ENCODE measurements around the gene SLC48A1.
A peak's percentile ranks its signal among the peaks of the same experiment; 100 is the strongest.

The SLC48A1 gene

GRCh38 chr12:47820631-47821345 is 47.8 kb downstream of the SLC48A1 start:
- in situ Hi-C loops (cut with HindIII; ENCODE audit: low sequenced_read_pairs) = no loop called here
- peak overlapping the region; percentile 64 for H3K4me3 ChIP-seq (ENCODE audit: low read depth, low read length)
- DNase-seq (ENCODE audit: low read depth) = peak; percentile 90
- TF ChIP-seq CTCF (IDR thresholded peaks at IDR 0.05; ENCODE audit: low read depth, low read length, missing control alignments) = no peak

GRCh38 chr12:47821346-47821706 is 48.3 kb downstream of the SLC48A1 start:
- TF ChIP-seq CTCF (IDR thresholded peaks at IDR 0.05; ENCODE audit: low read depth, low read length, missing control alignments) = no peak
- no peak overlapping the region for H3K4me3 ChIP-seq (ENCODE audit: low read depth, low read length)
- no peak for DNase-seq (ENCODE audit: low read depth)
- in situ Hi-C loops (cut with HindIII; ENCODE audit: low sequenced_read_pairs) = no loop called here

GRCh38 chr12:47822401-47822800 is 49.4 kb downstream of the SLC48A1 start:
- no peak for TF ChIP-seq CTCF (IDR thresholded peaks at IDR 0.05; ENCODE audit: low read depth, low read length, missing control alignments)
- H3K4me3 ChIP-seq (ENCODE audit: low read depth, low read length) = no peak overlapping the region
- in situ Hi-C loops (cut with HindIII; ENCODE audit: low sequenced_read_pairs) = no loop called here
- DNase-seq (ENCODE audit: low read depth) = no peak

GRCh38 chr12:47822863-47823262 is 49.8 kb downstream of the SLC48A1 start:
- TF ChIP-seq CTCF (IDR thresholded peaks at IDR 0.05; ENCODE audit: low read depth, low read length, missing control alignments) = no peak
- in situ Hi-C loops (cut with HindIII; ENCODE audit: low sequenced_read_pairs) = no loop called here
- H3K4me3 ChIP-seq (ENCODE audit: low read depth, low read length) = no peak overlapping the region
- no peak for DNase-seq (ENCODE audit: low read depth)

GRCh38 chr12:47823422-47824086 is 50.5 kb downstream of the SLC48A1 start:
- no peak overlapping the region for H3K4me3 ChIP-seq (ENCODE audit: low read depth, low read length)
- no peak for DNase-seq (ENCODE audit: low read depth)
- TF ChIP-seq CTCF (IDR thresholded peaks at IDR 0.05; ENCODE audit: low read depth, low read length, missing control alignments) = no peak
- in situ Hi-C loops (cut with HindIII; ENCODE audit: low sequenced_read_pairs) = no loop called here

GRCh38 chr12:47824198-47824597 is 51.2 kb downstream of the SLC48A1 start:
- in situ Hi-C loops (cut with HindIII; ENCODE audit: low sequenced_read_pairs) = no loop called here

More at GRCh38 chr12:47824198-47824597, 51.2 kb downstream of the SLC48A1 start:
- H3K4me3 ChIP-seq (ENCODE audit: low read depth, low read length) = no peak overlapping the region
- no peak for TF ChIP-seq CTCF (IDR thresholded peaks at IDR 0.05; ENCODE audit: low read depth, low read length, missing control alignments)
- no peak for DNase-seq (ENCODE audit: low read depth)
